VCaP (cell line): ENCODE data around the gene KIFC3.
"Not testable (repeated sequence)": the region's sequence is repeated elsewhere in the genome, so short reads cannot be mapped to it uniquely, and the experiment has no call there.

Experiments
- H3K27ac ChIP-seq: fragments of 450-650 bp; 2 replicates; pipeline ENCODE4 v1.5.1; 2017
- CTCF ChIP-seq: fragments of 450-650 bp; conservative IDR thresholded peaks from 2 replicates; pipeline ENCODE4 v1.5.1; 2017; ENCODE audit warnings: mild to moderate bottlenecking, moderate library complexity

KIFC3 gene

GRCh38 chr16:57842601-57843000 lies 40.3 kb upstream of the KIFC3 start:
- no peak overlapping the region for H3K27ac ChIP-seq
- no peak for TF ChIP-seq CTCF

GRCh38 chr16:57840833-57841232 lies 38.5 kb upstream of the KIFC3 start:
- no peak for TF ChIP-seq CTCF
- no peak overlapping the region for H3K27ac ChIP-seq

GRCh38 chr16:57838161-57838560 lies 35.9 kb upstream of the KIFC3 start:
- no peak overlapping the region for H3K27ac ChIP-seq
- no peak for TF ChIP-seq CTCF

GRCh38 chr16:57837305-57838125 lies 35.2 kb upstream of the KIFC3 start:
- no peak for TF ChIP-seq CTCF
- H3K27ac ChIP-seq, result no peak overlapping the region

GRCh38 chr16:57835439-57835838 lies 33.1 kb upstream of the KIFC3 start:
- H3K27ac ChIP-seq, result not testable (repeated sequence)

GRCh38 chr16:57834936-57835335 lies 32.6 kb upstream of the KIFC3 start:
- no peak overlapping the region for H3K27ac ChIP-seq
- TF ChIP-seq CTCF, result no peak

- no peak for TF ChIP-seq CTCF
- H3K27ac ChIP-seq, result no peak overlapping the region
These were observed 28.7 kb upstream of the KIFC3 start for GRCh38 chr16:57830890-57831484.

GRCh38 chr16:57829969-57830360 lies 27.7 kb upstream of the KIFC3 start:
- H3K27ac ChIP-seq, result no peak overlapping the region
- no peak for TF ChIP-seq CTCF
